A549 (cell line): ENCODE results near the gene PTPN5.

Source experiments
- CHD2 ChIP-seq: fragments of 150-350 bp; IDR thresholded peaks from 2 replicates; pipeline ENCODE4 v1.6.1; 2014; ENCODE audit warnings: low read length; ENCODE audit not compliant: partially characterized antibody
- CTCF ChIP-seq: fragments of >200 bp; sonication (Bioruptor Twin); formaldehyde crosslinking; IDR thresholded peaks from 3 replicates; pipeline ENCODE4 v1.5.1; 2016
- EHMT2 ChIP-seq: fragments of 200-600 bp; sonication (generic); IDR thresholded peaks from 2 replicates; pipeline ENCODE4 v1.6.1; 2016; ENCODE audit warnings: antibody characterized with exemption, low read depth, mild to moderate bottlenecking, moderate library complexity
- EP300 ChIP-seq, 2 experiments: fragments of >200 bp; sonication (Bioruptor Twin); formaldehyde crosslinking; IDR thresholded peaks; 2 replicates in 1 of 2; 3 replicates in 1 of 2; pipeline ENCODE4 v1.6.1; 2016 to 2017
- JUNB ChIP-seq: fragments of >200 bp; sonication (Bioruptor Twin); formaldehyde crosslinking; IDR thresholded peaks from 2 replicates; pipeline ENCODE4 v1.6.1; 2016
- MAFK ChIP-seq: fragments of 450-650 bp; IDR thresholded peaks from 2 replicates; pipeline ENCODE4 v1.6.1; 2014; ENCODE audit not compliant: partially characterized antibody
- MYC ChIP-seq: IDR thresholded peaks from 2 replicates; pipeline ENCODE4 v1.6.1; 2012; ENCODE audit warnings: mild to moderate bottlenecking, inconsistent platforms, low read length, improper control_type of control experiment, borderline replicate concordance
- NR3C1 ChIP-seq: fragments of >200 bp; sonication (Bioruptor Twin); formaldehyde crosslinking; IDR thresholded peaks from 3 replicates; pipeline ENCODE4 v1.6.1; 2017
- PBX3 ChIP-seq: IDR thresholded peaks from 2 replicates; pipeline ENCODE4 v1.6.1; 2012
- RARB ChIP-seq: fragments of 250-450 bp; sonication (Bioruptor Pico); IDR thresholded peaks from 2 replicates; pipeline ENCODE4 v1.8.0; 2021; ENCODE audit warnings: mild to moderate bottlenecking, moderate library complexity
- SMC3 ChIP-seq: fragments of >200 bp; sonication (Bioruptor Twin); formaldehyde crosslinking; IDR thresholded peaks from 3 replicates; pipeline ENCODE4 v1.6.1; 2018; ENCODE audit warnings: inconsistent platforms

GRCh38 chr11:18752502-18752901, 39.1 kb downstream of the PTPN5 start:
- TF ChIP-seq EP300 (IDR thresholded peaks at IDR 0.05), result no peak
- TF ChIP-seq CTCF, result no peak
- TF ChIP-seq RARB (CRISPR knock-in tag), result no peak
- no peak for TF ChIP-seq NR3C1
- TF ChIP-seq JUNB, result no peak
- TF ChIP-seq CHD2, result no peak
- TF ChIP-seq SMC3, result no peak
- TF ChIP-seq EHMT2, result no peak
- no peak for TF ChIP-seq PBX3
- TF ChIP-seq MAFK, result no peak
- TF ChIP-seq MYC, result no peak
